Fibroblast of skin of right quadriceps (primary cell): Measurements from ENCODE around the gene NOL4.

Source experiments
- DNase-seq: peaks from one replicate; pipeline ENCODE4 v3.0.0-alpha.2; 2013

NOL4 gene

DNA sequence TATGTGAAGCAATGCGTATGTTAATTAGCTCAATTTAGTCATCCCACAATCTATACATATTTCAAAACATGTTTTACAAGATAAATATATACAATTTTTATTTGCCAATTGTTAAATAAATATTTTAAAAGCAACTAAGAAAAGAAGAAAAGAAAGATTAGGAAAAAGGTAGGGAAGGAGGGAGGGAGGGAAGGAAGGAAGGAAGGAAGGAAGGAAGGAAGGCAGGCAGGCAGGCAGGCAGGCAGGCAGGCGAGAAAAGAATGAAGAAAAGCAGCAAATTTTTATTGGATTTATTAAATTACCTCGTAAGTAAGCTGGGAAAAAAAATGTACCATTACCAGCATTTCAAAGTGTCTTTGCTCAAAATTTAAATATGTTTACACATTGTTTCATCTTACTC, 30.5 kb downstream of the NOL4 start:
- DNase-seq = no peak

DNA sequence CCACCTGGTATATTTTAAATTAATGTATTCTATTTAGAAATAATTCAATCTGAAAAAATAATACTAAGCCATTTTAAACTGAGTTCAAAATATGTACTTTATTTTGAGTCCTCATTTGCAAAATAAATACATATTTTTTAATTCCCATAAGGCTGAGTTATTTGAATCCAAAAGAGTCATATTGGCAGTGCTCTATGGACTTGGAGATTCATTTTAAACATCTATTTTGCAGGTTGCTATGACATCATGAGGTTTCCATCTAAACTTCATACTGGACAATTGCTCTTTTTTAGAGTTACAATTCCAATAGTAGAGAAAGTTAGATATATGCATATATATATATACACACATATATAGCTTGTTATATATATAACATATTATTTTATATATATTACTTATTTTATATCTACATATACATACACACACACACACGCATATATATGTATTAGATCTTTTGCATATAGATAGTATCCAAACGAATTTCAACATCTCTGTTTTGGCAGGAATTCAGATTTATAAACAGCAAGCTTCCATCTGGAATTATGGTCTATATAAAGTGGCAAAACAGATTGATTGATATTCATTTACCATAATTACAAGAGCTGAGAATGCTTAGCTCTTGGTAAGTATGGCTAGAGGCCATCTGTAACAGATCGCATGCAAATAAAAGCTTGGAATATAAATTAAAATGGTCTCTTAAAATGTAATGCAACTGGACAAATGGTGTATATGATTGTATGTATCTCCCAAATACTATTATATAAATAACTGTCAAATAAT, 34.9 kb downstream of the NOL4 start:
- DNase-seq = no peak
